Thoracic aorta (tissue), 2 donors: ENCODE measurements around the gene GDPD3. TPM values are rescaled to one million over a fixed set of nuclear protein-coding genes. Genes with fewer than 3 reads are reported as not detected.

Experiments used
- ATAC-seq: fragments of 150-250 bp; one replicate; pipeline ENCODE4 v1.8.0; 2017; ENCODE audit warnings: low read depth; ENCODE audit not compliant: insufficient number of reproducible peaks, low FRiP score
- DNase-seq: peaks from one replicate; pipeline ENCODE4 v3.0.0-alpha.2; 2020; ENCODE audit warnings: low spot score
- H3K27ac ChIP-seq, 2 donors: fragments of 200-600 bp; sonication (generic); 1 replicate in 1 of 2; 2 replicates in 1 of 2; pipeline ENCODE4 v1.5.1; 2016; ENCODE audit warnings: mild to moderate bottlenecking in 2 of 2, moderate library complexity in 2 of 2
- H3K27me3 ChIP-seq: fragments of 200-600 bp; sonication (generic); replicated peaks from 2 replicates; pipeline ENCODE4 v1.6.0; 2016; ENCODE audit warnings: mild to moderate bottlenecking; ENCODE audit not compliant: insufficient read depth
- H3K36me3 ChIP-seq: fragments of 200-600 bp; sonication (generic); one replicate; pipeline ENCODE4 v1.5.1; 2016
- H3K4me1 ChIP-seq, 2 donors: fragments of 200-600 bp; sonication (generic); 1 replicate in 1 of 2; 2 replicates in 1 of 2; pipeline versions ENCODE4 v1.5.1 to v1.6.0; 2016; ENCODE audit warnings: low read depth in 2 of 2, mild to moderate bottlenecking in 1 of 2; ENCODE audit not compliant: control insufficient read depth in 1 of 2
- H3K4me3 ChIP-seq: fragments of 200-600 bp; sonication (generic); 2 replicates; pipeline ENCODE4 v1.5.1; 2016; ENCODE audit warnings: mild to moderate bottlenecking
- H3K9me3 ChIP-seq: fragments of 200-600 bp; sonication (generic); 2 replicates; pipeline ENCODE4 v1.5.1; 2016
- CTCF ChIP-seq: fragments of 200-600 bp; sonication (generic); IDR thresholded peaks from one replicate; pipeline ENCODE4 v1.5.1; 2019; ENCODE audit warnings: antibody characterized with exemption
- total RNA-seq, 2 donors: library from RNA; depleted of rRNA; stranded (reverse); fragments of >200 nt; gene quantifications; one replicate each; pipeline versions ENCODE4 v1.1.0 to v1.2.3, GENCODE V29; 2016

GDPD3 gene
- total RNA-seq, 2 donors from 2014 or later, result 4.6 to 6.0 TPM

- ATAC-seq, result no peak
- H3K9me3 ChIP-seq, result no peaks in the 10 kb centered on the region
- H3K36me3 ChIP-seq, result peaks cover 2% of the 10 kb centered on the region
- DNase-seq, result no peak
- no peaks in the 10 kb centered on the region for H3K27me3 ChIP-seq
- no peak for TF ChIP-seq CTCF
- peak overlapping the region; percentile 64 to 86 for H3K27ac ChIP-seq
- H3K4me1 ChIP-seq, result peaks cover 7 to 26% of the 10 kb centered on the region in 2 donors
- H3K4me3 ChIP-seq, result no peak overlapping the region
Measured at GRCh38 chr16:30124985-30125379, 11.6 kb upstream of the GDPD3 start.

- Histone ChIP-seq H3K4me1 (peaks cover 7 to 26% of the 10 kb centered on the region in 2 donors), H3K36me3 (peaks cover 22% of the 10 kb centered on the region), H3K27me3 (no peaks in the 10 kb centered on the region), H3K27ac (peak overlapping the region; percentile 77 to 86), H3K9me3 (no peaks in the 10 kb centered on the region), H3K4me3 (peak overlapping the region; percentile 95)
- TF ChIP-seq CTCF, result no peak
- DNase-seq, result no peak
- no peak for ATAC-seq
Measured at GRCh38 chr16:30122604-30123160, 9.3 kb upstream of the GDPD3 start.

GRCh38 chr16:30121741-30122571 is 8.6 kb upstream of the GDPD3 start:
- no peak for ATAC-seq

GRCh38 chr16:30120340-30121105 is 7.2 kb upstream of the GDPD3 start:
- H3K27me3 ChIP-seq, result no peaks in the 10 kb centered on the region
- H3K9me3 ChIP-seq, result no peaks in the 10 kb centered on the region
- peaks cover 7 to 26% of the 10 kb centered on the region in 2 donors for H3K4me1 ChIP-seq
- H3K27ac ChIP-seq, result no peak overlapping the region
- peaks cover 39% of the 10 kb centered on the region for H3K36me3 ChIP-seq
- no peak for DNase-seq
- no peak for TF ChIP-seq CTCF
- no peak overlapping the region for H3K4me3 ChIP-seq
- no peak for ATAC-seq

More at GRCh38 chr16:30121741-30122571, 8.6 kb upstream of the GDPD3 start:
- Histone ChIP-seq H3K27ac (peak overlapping the region; percentile 77 to 86), H3K4me3 (peak overlapping the region; percentile 95), H3K9me3 (no peaks in the 10 kb centered on the region), H3K27me3 (no peaks in the 10 kb centered on the region), H3K4me1 (peaks cover 7 to 26% of the 10 kb centered on the region in 2 donors), H3K36me3 (peaks cover 29% of the 10 kb centered on the region)
- DNase-seq, result no peak
- TF ChIP-seq CTCF, result no peak

GRCh38 chr16:30119428-30119827 is 6.1 kb upstream of the GDPD3 start:
- DNase-seq (no peak), ATAC-seq (no peak)
- H3K36me3 ChIP-seq, result peaks cover 45% of the 10 kb centered on the region
- no peaks in the 10 kb centered on the region for H3K9me3 ChIP-seq
- no peak overlapping the region for H3K27ac ChIP-seq
- H3K4me1 ChIP-seq, result peaks cover 7 to 26% of the 10 kb centered on the region in 2 donors
- H3K4me3 ChIP-seq, result no peak overlapping the region
- no peaks in the 10 kb centered on the region for H3K27me3 ChIP-seq
- no peak for TF ChIP-seq CTCF
